Measurements from ENCODE around the gene CCDC85B. TPM values are rescaled to one million over a fixed set of nuclear protein-coding genes. Genes with fewer than 3 reads are reported as not detected.

CCDC85B gene
- total and polyA plus RNA-seq, 9 donors, result 14.2 to 23.9 (median 21.8) TPM

GRCh38 chr11:65856689-65857499, 33.6 kb upstream of the CCDC85B start:
- WGBS (ENCODE audit: insufficient coverage), result 2% methylated on average over 53 of the region's 57 CpGs
- Histone ChIP-seq H3K4me1 (ENCODE audit: control insufficient read depth, insufficient read depth, low read length) (peaks cover 38% of the 10 kb centered on the region), H3K9me3 (replicated peaks; ENCODE audit: control insufficient read depth, low read depth, low read length) (no peaks in the 10 kb centered on the region), H3K36me3 (ENCODE audit: control insufficient read depth, insufficient read depth, low read length) (peaks cover 54% of the 10 kb centered on the region), H3K27ac (ENCODE audit: low read length) (peak overlapping the region; percentile 93), H3K27me3 (ENCODE audit: control insufficient read depth, insufficient read depth, low read length) (no peaks in the 10 kb centered on the region), H3K4me3 (ENCODE audit: low read length) (peak overlapping the region; percentile 98)
- DNase-seq, result peak; percentile 88

- Histone ChIP-seq H3K4me1 (ENCODE audit: control insufficient read depth, insufficient read depth, low read length) (peaks cover 44% of the 10 kb centered on the region), H3K36me3 (ENCODE audit: control insufficient read depth, insufficient read depth, low read length) (peaks cover 54% of the 10 kb centered on the region), H3K27me3 (ENCODE audit: control insufficient read depth, insufficient read depth, low read length) (no peaks in the 10 kb centered on the region), H3K4me3 (ENCODE audit: low read length) (peak overlapping the region; percentile 98), H3K9me3 (replicated peaks; ENCODE audit: control insufficient read depth, low read depth, low read length) (no peaks in the 10 kb centered on the region), H3K27ac (ENCODE audit: low read length) (peak overlapping the region; percentile 93)
- no peak for DNase-seq
- WGBS (ENCODE audit: insufficient coverage), result 0% methylated on average over 46 of the region's 49 CpGs
Observed at GRCh38 chr11:65857500-65857852, 33.0 kb upstream of the CCDC85B start.

- peaks cover 54% of the 10 kb centered on the region for H3K36me3 ChIP-seq (ENCODE audit: control insufficient read depth, insufficient read depth, low read length)
Observed at GRCh38 chr11:65857853-65858680, 32.4 kb upstream of the CCDC85B start, which contains the start of gene CFL1. TSS of gene CFL1 (minus strand) at chr11:65858180. CDS start at chr11:65858099, 81 bp downstream.

GRCh38 chr11:65858681-65859087, 31.8 kb upstream of the CCDC85B start:
- Histone ChIP-seq H3K36me3 (ENCODE audit: control insufficient read depth, insufficient read depth, low read length) (peaks cover 54% of the 10 kb centered on the region), H3K4me3 (ENCODE audit: low read length) (peak overlapping the region; percentile 95), H3K4me1 (ENCODE audit: control insufficient read depth, insufficient read depth, low read length) (peaks cover 48% of the 10 kb centered on the region), H3K27me3 (ENCODE audit: control insufficient read depth, insufficient read depth, low read length) (no peaks in the 10 kb centered on the region), H3K9me3 (replicated peaks; ENCODE audit: control insufficient read depth, low read depth, low read length) (no peaks in the 10 kb centered on the region), H3K27ac (ENCODE audit: low read length) (peak overlapping the region; percentile 100)
- 0% methylated on average over 6 of the region's 10 CpGs for WGBS (ENCODE audit: insufficient coverage)
- no peak for DNase-seq

More at GRCh38 chr11:65857853-65858680, 32.4 kb upstream of the CCDC85B start, which contains the start of gene CFL1:
- H3K9me3 ChIP-seq (replicated peaks; ENCODE audit: control insufficient read depth, low read depth, low read length), result no peaks in the 10 kb centered on the region
- under 1% methylated on average over 76 of the region's 92 CpGs for WGBS (ENCODE audit: insufficient coverage)
- H3K27ac ChIP-seq (ENCODE audit: low read length), result peak within 1 kb of the TSS; percentile 100
- H3K27me3 ChIP-seq (ENCODE audit: control insufficient read depth, insufficient read depth, low read length), result no peaks in the 10 kb centered on the region
- peak within 1 kb of the TSS; percentile 98 for H3K4me3 ChIP-seq (ENCODE audit: low read length)
- peaks cover 48% of the 10 kb centered on the region for H3K4me1 ChIP-seq (ENCODE audit: control insufficient read depth, insufficient read depth, low read length)
- peak; percentile 99 for DNase-seq

- Histone ChIP-seq H3K4me1 (ENCODE audit: control insufficient read depth, insufficient read depth, low read length) (peaks cover 48% of the 10 kb centered on the region), H3K9me3 (replicated peaks; ENCODE audit: control insufficient read depth, low read depth, low read length) (no peaks in the 10 kb centered on the region), H3K36me3 (ENCODE audit: control insufficient read depth, insufficient read depth, low read length) (peaks cover 54% of the 10 kb centered on the region), H3K4me3 (ENCODE audit: low read length) (peak overlapping the region; percentile 95), H3K27me3 (ENCODE audit: control insufficient read depth, insufficient read depth, low read length) (no peaks in the 10 kb centered on the region), H3K27ac (ENCODE audit: low read length) (peak overlapping the region; percentile 100)
- peak; percentile 99 for DNase-seq
- under 1% methylated on average over 46 of the region's 46 CpGs for WGBS (ENCODE audit: insufficient coverage)
Observed at GRCh38 chr11:65859095-65859811, 31.2 kb upstream of the CCDC85B start.

- Histone ChIP-seq H3K36me3 (ENCODE audit: control insufficient read depth, insufficient read depth, low read length) (peaks cover 54% of the 10 kb centered on the region), H3K27ac (ENCODE audit: low read length) (peak overlapping the region; percentile 100), H3K4me3 (ENCODE audit: low read length) (peak overlapping the region; percentile 95), H3K4me1 (ENCODE audit: control insufficient read depth, insufficient read depth, low read length) (peaks cover 48% of the 10 kb centered on the region), H3K27me3 (ENCODE audit: control insufficient read depth, insufficient read depth, low read length) (no peaks in the 10 kb centered on the region), H3K9me3 (replicated peaks; ENCODE audit: control insufficient read depth, low read depth, low read length) (no peaks in the 10 kb centered on the region)
- no peak for DNase-seq
- WGBS (ENCODE audit: insufficient coverage), result 1% methylated on average over 16 of the region's 16 CpGs
Observed at GRCh38 chr11:65859812-65860277, 30.6 kb upstream of the CCDC85B start.

GRCh38 chr11:65860278-65861164, 30.0 kb upstream of the CCDC85B start, which contains the start of gene MUS81:
TSS of gene MUS81 (plus strand) at chr11:65860433. CDS start at chr11:65860754, 321 bp downstream.
- H3K27ac ChIP-seq (ENCODE audit: low read length), result peak within 1 kb of the TSS; percentile 100
- peaks cover 48% of the 10 kb centered on the region for H3K4me1 ChIP-seq (ENCODE audit: control insufficient read depth, insufficient read depth, low read length)
- H3K9me3 ChIP-seq (replicated peaks; ENCODE audit: control insufficient read depth, low read depth, low read length), result no peaks in the 10 kb centered on the region
- H3K36me3 ChIP-seq (ENCODE audit: control insufficient read depth, insufficient read depth, low read length), result peaks cover 54% of the 10 kb centered on the region
- peak within 1 kb of the TSS; percentile 95 for H3K4me3 ChIP-seq (ENCODE audit: low read length)
- peak; percentile 99 for DNase-seq
- H3K27me3 ChIP-seq (ENCODE audit: control insufficient read depth, insufficient read depth, low read length), result no peaks in the 10 kb centered on the region
- WGBS (ENCODE audit: insufficient coverage), result 0% methylated on average over 77 of the region's 78 CpGs

- Histone ChIP-seq H3K4me1 (ENCODE audit: control insufficient read depth, insufficient read depth, low read length) (peaks cover 45% of the 10 kb centered on the region), H3K9me3 (replicated peaks; ENCODE audit: control insufficient read depth, low read depth, low read length) (no peaks in the 10 kb centered on the region), H3K36me3 (ENCODE audit: control insufficient read depth, insufficient read depth, low read length) (peaks cover 54% of the 10 kb centered on the region), H3K27ac (ENCODE audit: low read length) (peak overlapping the region; percentile 100), H3K4me3 (ENCODE audit: low read length) (peak overlapping the region; percentile 95), H3K27me3 (ENCODE audit: control insufficient read depth, insufficient read depth, low read length) (no peaks in the 10 kb centered on the region)
- peak; percentile 49 for DNase-seq
- WGBS (ENCODE audit: insufficient coverage), result 4% methylated on average over 9 of the region's 14 CpGs
Observed at GRCh38 chr11:65861165-65861505, 29.3 kb upstream of the CCDC85B start.

Data from muscle of leg (tissue), 11 donors.